H1 (cell line): ENCODE measurements around the gene MSANTD2. TPM values are rescaled to one million over a fixed set of nuclear protein-coding genes. Genes with fewer than 3 reads are reported as not detected.

Experiments used
- CTCF ChIA-PET: fragments of 300-600 bp; sonication (Branson Sonifier 250); formaldehyde crosslinking; loops from one replicate; lab custom pipeline; 2021; ENCODE audit not compliant: partially characterized antibody; lab: Charles Lee
- POLR2A ChIA-PET: fragments of 300-600 bp; sonication (Branson Sonifier 250); formaldehyde crosslinking; loops from one replicate; lab custom pipeline; 2021; ENCODE audit warnings: inconsistent platforms; ENCODE audit not compliant: partially characterized antibody; lab: Charles Lee
- DNase-seq, 2 experiments: peaks; one replicate each; pipeline versions ENCODE4 v3.0.0 to v3.0.0-alpha.2; 2010 to 2022; ENCODE audit warnings: low spot score in 2 of 2, low read depth in 1 of 2, mixed read lengths in 1 of 2
- FAIRE-seq: peaks from 2 replicates; lab custom pipeline; 2011; peaks lifted over from hg19 to GRCh38; lab: Jason Lieb, UNC
- H2AFZ ChIP-seq: 2 replicates; pipeline ENCODE4 v1.8.1; 2012; ENCODE audit warnings: low read length, inconsistent platforms
- H2AK5ac ChIP-seq: 2 replicates; pipeline ENCODE4 v1.6.1; 2013; ENCODE audit warnings: low read depth, low read length
- H2BK120ac ChIP-seq: replicated peaks from 2 replicates; pipeline ENCODE3; 2013; ENCODE audit warnings: low read depth, low read length, inconsistent platforms
- H2BK12ac ChIP-seq: 2 replicates; pipeline ENCODE4 v1.6.1; 2013; ENCODE audit warnings: low read depth, low read length
- H2BK15ac ChIP-seq: 2 replicates; pipeline ENCODE4 v1.6.1; 2013; ENCODE audit warnings: low read length
- H2BK20ac ChIP-seq: 2 replicates; pipeline ENCODE4 v1.6.1; 2013; ENCODE audit warnings: low read length
- H2BK5ac ChIP-seq: 2 replicates; pipeline ENCODE4 v1.6.1; 2013; ENCODE audit warnings: low read depth, low read length
- H3K14ac ChIP-seq: 2 replicates; pipeline ENCODE4 v1.6.1; 2013; ENCODE audit warnings: inconsistent platforms; ENCODE audit not compliant: insufficient read length
- H3K18ac ChIP-seq: 2 replicates; pipeline ENCODE4 v1.6.1; 2013; ENCODE audit warnings: low read length; ENCODE audit errors: extremely low read depth
- H3K23ac ChIP-seq: 2 replicates; pipeline ENCODE4 v1.6.1; 2013; ENCODE audit warnings: inconsistent platforms; ENCODE audit not compliant: insufficient read length
- H3K23me2 ChIP-seq: 2 replicates; pipeline ENCODE4 v1.6.1; 2013; ENCODE audit warnings: low read depth, low read length
- H3K27ac ChIP-seq: 2 replicates; pipeline ENCODE4 v1.6.1; 2011; ENCODE audit warnings: low read depth, low read length, inconsistent platforms
- H3K27me3 ChIP-seq, 4 experiments: replicated peaks in 1 of 4; 1 replicate in 1 of 4; 2 replicates in 3 of 4; pipeline versions ENCODE4 v1.6.1 to v1.8.1; 2011 to 2013; ENCODE audit warnings: low read length in 3 of 4, mild to moderate bottlenecking in 3 of 4, inconsistent platforms in 2 of 4, mixed read lengths in 2 of 4, moderate library complexity in 1 of 4; ENCODE audit not compliant: control insufficient read depth in 3 of 4, insufficient read depth in 3 of 4; ENCODE audit errors: extremely low read depth in 1 of 4
- H3K36me3 ChIP-seq, 4 experiments: 2 replicates each; pipeline versions ENCODE4 v1.6.1 to v1.8.1; 2011 to 2013; ENCODE audit warnings: mild to moderate bottlenecking in 4 of 4, low read length in 3 of 4, moderate library complexity in 2 of 4, control low read depth in 1 of 4, inconsistent platforms in 1 of 4; ENCODE audit not compliant: insufficient read depth in 4 of 4, control insufficient read depth in 2 of 4
- H3K4ac ChIP-seq: replicated peaks from 2 replicates; pipeline ENCODE3; 2013; ENCODE audit warnings: low read length, low read depth, mixed read lengths, inconsistent platforms; ENCODE audit not compliant: insufficient read length
- H3K4me1 ChIP-seq, 4 experiments: replicated peaks in 1 of 4; 1 replicate in 1 of 4; 2 replicates in 3 of 4; pipeline versions ENCODE4 v1.6.1 to v1.8.1; 2011 to 2013; ENCODE audit warnings: low read length in 3 of 4, inconsistent platforms in 2 of 4, mixed read lengths in 1 of 4; ENCODE audit not compliant: insufficient read depth in 4 of 4, control insufficient read depth in 3 of 4
- H3K4me2 ChIP-seq, 2 experiments: 2 replicates each; pipeline versions ENCODE4 v1.6.1 to v1.8.1; 2011 to 2013; ENCODE audit warnings: low read depth in 2 of 2, low read length in 2 of 2, control low read depth in 1 of 2, inconsistent platforms in 1 of 2, mild to moderate bottlenecking in 1 of 2; ENCODE audit not compliant: insufficient read depth in 1 of 2
- H3K4me3 ChIP-seq, 4 experiments: fragments of 200-600, 300-600 bp in 1 of 4; sonication (generic), shearing (Covaris generic), sonication (Bioruptor Twin) in 1 of 4; 2 replicates each; pipeline versions ENCODE4 v1.5.1 to v1.8.1; 2011 to 2016; ENCODE audit warnings: low read length in 4 of 4, low read depth in 3 of 4, control low read depth in 2 of 4, inconsistent platforms in 2 of 4, mild to moderate bottlenecking in 2 of 4, mixed read lengths in 1 of 4, moderate library complexity in 1 of 4; ENCODE audit not compliant: insufficient read depth in 2 of 4; ENCODE audit errors: extremely low read depth in 1 of 4
- H3K56ac ChIP-seq: replicated peaks from 2 replicates; pipeline ENCODE3; 2013; ENCODE audit warnings: low read depth, mild to moderate bottlenecking, mixed read lengths, low read length, inconsistent platforms; ENCODE audit not compliant: insufficient read length
- H3K79me1 ChIP-seq: 2 replicates; pipeline ENCODE4 v1.6.1; 2013; ENCODE audit warnings: low read depth, low read length, control low read depth
- H3K79me2 ChIP-seq, 2 experiments: 2 replicates each; pipeline versions ENCODE4 v1.6.1 to v1.8.1; 2012 to 2013; ENCODE audit warnings: low read length in 2 of 2, mild to moderate bottlenecking in 2 of 2, inconsistent platforms in 1 of 2; ENCODE audit not compliant: insufficient read depth in 2 of 2, control insufficient read depth in 1 of 2
- H3K9ac ChIP-seq, 4 experiments: replicated peaks in 1 of 4; 1 replicate in 1 of 4; 2 replicates in 3 of 4; pipeline versions ENCODE4 v1.6.1 to v1.8.1; 2011 to 2013; ENCODE audit warnings: low read depth in 3 of 4, low read length in 3 of 4, control low read depth in 2 of 4, mild to moderate bottlenecking in 2 of 4, moderate library complexity in 2 of 4, inconsistent platforms in 1 of 4; ENCODE audit errors: extremely low read depth in 1 of 4
- H3K9me3 ChIP-seq, 2 experiments: 2 replicates each; pipeline versions ENCODE4 v1.6.1 to v1.8.1; 2012 to 2013; ENCODE audit warnings: mild to moderate bottlenecking in 2 of 2, moderate library complexity in 2 of 2, control low read depth in 1 of 2, inconsistent platforms in 1 of 2, low read depth in 1 of 2, low read length in 1 of 2, mixed read lengths in 1 of 2; ENCODE audit not compliant: insufficient read depth in 2 of 2
- H4K20me1 ChIP-seq, 2 experiments: replicated peaks in 1 of 2; 2 replicates each; pipeline versions ENCODE3 to v1.8.1; 2011 to 2013; ENCODE audit warnings: inconsistent platforms in 2 of 2, low read length in 2 of 2, mild to moderate bottlenecking in 1 of 2; ENCODE audit not compliant: insufficient read depth in 2 of 2, control insufficient read depth in 1 of 2
- H4K5ac ChIP-seq: 2 replicates; pipeline ENCODE4 v1.6.1; 2013; ENCODE audit warnings: low read length, low read depth, mixed read lengths, inconsistent platforms; ENCODE audit not compliant: insufficient read length
- H4K8ac ChIP-seq: 2 replicates; pipeline ENCODE4 v1.8.0; 2013; ENCODE audit warnings: mild to moderate bottlenecking, moderate library complexity, low read length, inconsistent platforms; ENCODE audit not compliant: insufficient read depth; ENCODE audit errors: extremely low read depth
- H4K91ac ChIP-seq: replicated peaks from 2 replicates; pipeline ENCODE3; 2013; ENCODE audit warnings: low read length, mixed read lengths, inconsistent platforms; ENCODE audit not compliant: insufficient read length
- E2F6 ChIP-seq: IDR thresholded peaks from 2 replicates; pipeline ENCODE4 v1.6.1; 2012; ENCODE audit warnings: inconsistent platforms
- EZH2 ChIP-seq: fragments of 200-600 bp; sonication (generic); IDR thresholded peaks from 2 replicates; pipeline ENCODE4 v1.7.1; 2012; ENCODE audit warnings: low read depth, mild to moderate bottlenecking, moderate library complexity, low read length, inconsistent platforms; ENCODE audit not compliant: severe bottlenecking
- KDM5A ChIP-seq: fragments of 200-600 bp; IDR thresholded peaks from 2 replicates; pipeline ENCODE4 v1.7.1; 2012; ENCODE audit warnings: mild to moderate bottlenecking, low read length, inconsistent platforms, mixed read lengths
- MAX ChIP-seq: IDR thresholded peaks from 2 replicates; pipeline ENCODE4 v1.6.1; 2012; ENCODE audit warnings: inconsistent platforms
- SUZ12 ChIP-seq: fragments of 200-600 bp; sonication (generic); IDR thresholded peaks from 2 replicates; pipeline ENCODE4 v1.6.1; 2012; ENCODE audit warnings: mild to moderate bottlenecking, inconsistent platforms, low read length, moderate library complexity, mixed read lengths
- WGBS, 2 experiments: shearing (Covaris generic) in 1 of 2; methylation state at CpG; one replicate each; pipeline versions ENCODE4 v1.1.6 to v1.1.7; 2013 to 2015; ENCODE audit warnings: low lambda C conversion rate in 2 of 2, mixed read lengths in 2 of 2, inconsistent platforms in 1 of 2, low coverage in 1 of 2, missing lambda C conversion rate in 1 of 2; ENCODE audit not compliant: insufficient replicate concordance in 2 of 2, insufficient coverage in 1 of 2, insufficient read length in 1 of 2; ENCODE audit errors: extremely low coverage in 1 of 2, missing lambda C conversion rate in 1 of 2; 5-methylcytosine and 5-hydroxymethylcytosine counted together
- polyA plus RNA-seq, 7 experiments: library from polyadenylated mRNA; depleted of rRNA in 3 of 7; stranded (reverse) in 5 of 7; unstranded in 2 of 7; fragments of >200 nt in 5 of 7; fragments of 200-250 nt in 2 of 7; gene quantifications; 1 replicate in 5 of 7; 2 replicates in 1 of 7; 4 replicates in 1 of 7; pipeline versions ENCODE4 v1.2.1 to v1.2.3, GENCODE V29; 2011 to 2013; ENCODE audit warnings: missing spikeins in 2 of 7, mixed read lengths in 2 of 7
- total RNA-seq: library from RNA; stranded (reverse); fragmentation: NEBNext Ultra II Directional; extraction: Animal tissue kit (Norgen Biotek cat#: 25700); gene quantifications from 2 replicates; pipeline ENCODE4 v1.2.1, GENCODE V29; 2021

The MSANTD2 gene
- total and polyA plus RNA-seq, 2 of the 8 experiments (the other 6 are each of a cell fraction or from before 2014, with no cell fraction given), result 8.2 to 15.9 TPM

- POLR2A ChIA-PET, result interaction anchor here (0.9 to 4.2 kb wide), 7 partner anchors 9 to 38 kb away, joined by 4 to 26 read pairs (median 7); partner anchors contain the start of genes MSANTD2 and VSIG2
- peaks cover 45 to 62% (median 58%) of the 10 kb centered on the region in 4 experiments for H3K27me3 ChIP-seq
Measured at GRCh38 chr11:124762105-124762623, 38.0 kb downstream of the MSANTD2 start, which contains the start of gene ESAM. ESAM (minus strand) TSS chr11:124762290; CDS start chr11:124762154, 136 bp downstream.

More at GRCh38 chr11:124762105-124762623, 38.0 kb downstream of the MSANTD2 start, which contains the start of gene ESAM:
- DNase-seq, result peak in 1 of 2 experiments; percentile 64
- no peak within 1 kb of the TSS for H3K4ac ChIP-seq
- H3K36me3 ChIP-seq, result peaks cover 2 to 6% (median 5%) of the 10 kb centered on the region in 4 experiments; a peak in 4 of 8 replicates
- no peak within 1 kb of the TSS for H2AFZ ChIP-seq
- no peak within 1 kb of the TSS for H2BK5ac ChIP-seq
- H4K91ac ChIP-seq, result no peak within 1 kb of the TSS
- no peak for FAIRE-seq
- H2BK12ac ChIP-seq, result 0 out of 2 replicates have a peak within 1 kb of the TSS, but pooled peaks have one; percentile 68
- no peak within 1 kb of the TSS for H2AK5ac ChIP-seq
- peak within 1 kb of the TSS; percentile 30 to 67 (median 52) for H3K4me3 ChIP-seq
- H4K5ac ChIP-seq, result no peak within 1 kb of the TSS
- no peak within 1 kb of the TSS for H3K56ac ChIP-seq
- WGBS, 2 experiments, result 0% methylated on average over 23 of the region's 55 CpGs; no CpG with 5 or more reads in 1 of the 2 experiments
- H3K79me1 ChIP-seq, result no peaks in the 10 kb centered on the region
- CTCF ChIA-PET, result interaction anchor here (1.0 to 28.0 kb wide), 28 partner anchors 11 to 1110 kb away, joined by 3 to 382 read pairs (median 11); partner anchors contain the start of genes NRGN, ROBO3, SIAE and SPA17
- peak within 1 kb of the TSS; percentile 4; the same call in 1 of the 2 replicates for H4K8ac ChIP-seq
- H2BK120ac ChIP-seq, result no peak within 1 kb of the TSS
- no peak within 1 kb of the TSS for H3K23ac ChIP-seq
- H3K23me2 ChIP-seq, result peaks cover 17% of the 10 kb centered on the region; the same call in 1 of the 2 replicates
- no peak within 1 kb of the TSS for H2BK20ac ChIP-seq
- H2BK15ac ChIP-seq, result no peak within 1 kb of the TSS
- peaks cover 0 to 35% (median 23%) of the 10 kb centered on the region in 4 experiments; a peak in 6 of 7 replicates for H3K4me1 ChIP-seq
- H3K14ac ChIP-seq, result no peak within 1 kb of the TSS
- peaks cover 18 to 28% of the 10 kb centered on the region in 2 experiments for H4K20me1 ChIP-seq
- H3K9ac ChIP-seq, result no peak within 1 kb of the TSS
- H3K9me3 ChIP-seq, result no peaks in the 10 kb centered on the region
- no peak within 1 kb of the TSS for H3K18ac ChIP-seq
- H3K79me2 ChIP-seq, result no peaks in the 10 kb centered on the region
- no peak within 1 kb of the TSS for H3K27ac ChIP-seq
- H3K4me2 ChIP-seq, result peak within 1 kb of the TSS; percentile 80 to 99
- peak; percentile 81 for TF ChIP-seq SUZ12
- TF ChIP-seq MAX, result peak; percentile 18; the same call in 1 of the 2 replicates
- TF ChIP-seq EZH2, result peak; percentile 50
- TF ChIP-seq KDM5A, result no peak
- TF ChIP-seq E2F6, result 0 out of 2 replicates have a peak, but pooled peaks have one; percentile 1
